CD4-positive, alpha-beta T cell treated with Interleukin-6 at 100 ng/mL for 8 hours (primary cell): Measurements from ENCODE around the gene RFNG.

Source experiments
- DNase-seq: peaks from one replicate; pipeline ENCODE4 v3.0.0-alpha.2; 2020; ENCODE audit warnings: mixed read lengths, low spot score

RFNG gene

DNA sequence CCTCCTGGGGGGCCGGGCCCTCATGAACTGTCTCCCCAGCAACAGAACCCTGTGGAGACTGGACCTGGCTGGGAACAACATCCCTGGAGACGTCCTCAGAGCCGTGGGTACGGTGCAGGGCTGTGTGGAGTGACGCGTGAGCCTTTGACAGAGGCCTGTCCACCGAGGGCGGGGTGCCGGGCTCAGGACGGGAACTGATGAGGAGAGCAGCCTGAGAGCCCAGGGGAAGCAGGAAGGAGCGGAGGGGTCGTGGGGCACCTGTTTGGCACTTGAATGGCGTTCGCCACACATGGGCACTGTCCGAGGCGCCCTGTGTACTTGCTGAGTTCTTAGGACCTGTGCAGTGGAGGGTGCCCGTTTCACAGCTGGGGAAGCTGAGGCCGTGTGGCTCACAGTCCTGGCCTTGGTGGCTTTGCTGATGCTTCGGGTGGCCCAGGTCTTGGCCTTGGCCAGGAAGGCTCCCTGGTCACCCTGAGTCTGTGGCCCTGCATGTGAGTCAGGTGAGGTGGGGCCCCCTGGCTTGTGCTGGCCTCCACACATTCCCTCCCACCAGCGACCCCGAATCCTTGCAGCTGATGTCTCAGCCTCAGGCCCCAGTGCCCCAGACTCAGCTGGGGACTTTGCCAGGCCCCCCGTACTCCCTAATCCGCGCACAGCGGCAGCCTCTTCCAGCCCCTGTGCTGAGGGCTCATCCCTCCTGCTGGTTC lies 26.1 kb downstream of the RFNG start:
- no peak for DNase-seq

DNA sequence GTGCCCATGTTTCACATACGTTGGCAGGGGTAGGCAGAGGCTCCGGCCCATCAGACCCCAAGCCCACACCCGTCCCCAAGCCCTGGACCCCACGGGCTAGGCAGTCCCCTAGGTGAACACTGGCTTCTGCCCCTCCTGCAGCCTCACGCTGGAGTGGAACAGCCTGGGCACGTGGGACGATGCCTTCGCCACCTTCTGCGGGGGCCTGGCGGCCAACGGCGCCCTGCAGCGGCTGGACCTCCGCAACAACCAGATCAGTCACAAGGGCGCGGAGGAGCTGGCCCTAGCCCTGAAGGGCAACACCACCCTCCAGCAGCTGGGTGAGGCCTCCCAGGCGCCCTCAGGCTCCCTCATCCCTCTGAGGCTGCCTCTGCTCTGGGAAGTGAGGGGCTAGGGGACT lies 26.8 kb downstream of the RFNG start:
- DNase-seq, result no peak

DNA sequence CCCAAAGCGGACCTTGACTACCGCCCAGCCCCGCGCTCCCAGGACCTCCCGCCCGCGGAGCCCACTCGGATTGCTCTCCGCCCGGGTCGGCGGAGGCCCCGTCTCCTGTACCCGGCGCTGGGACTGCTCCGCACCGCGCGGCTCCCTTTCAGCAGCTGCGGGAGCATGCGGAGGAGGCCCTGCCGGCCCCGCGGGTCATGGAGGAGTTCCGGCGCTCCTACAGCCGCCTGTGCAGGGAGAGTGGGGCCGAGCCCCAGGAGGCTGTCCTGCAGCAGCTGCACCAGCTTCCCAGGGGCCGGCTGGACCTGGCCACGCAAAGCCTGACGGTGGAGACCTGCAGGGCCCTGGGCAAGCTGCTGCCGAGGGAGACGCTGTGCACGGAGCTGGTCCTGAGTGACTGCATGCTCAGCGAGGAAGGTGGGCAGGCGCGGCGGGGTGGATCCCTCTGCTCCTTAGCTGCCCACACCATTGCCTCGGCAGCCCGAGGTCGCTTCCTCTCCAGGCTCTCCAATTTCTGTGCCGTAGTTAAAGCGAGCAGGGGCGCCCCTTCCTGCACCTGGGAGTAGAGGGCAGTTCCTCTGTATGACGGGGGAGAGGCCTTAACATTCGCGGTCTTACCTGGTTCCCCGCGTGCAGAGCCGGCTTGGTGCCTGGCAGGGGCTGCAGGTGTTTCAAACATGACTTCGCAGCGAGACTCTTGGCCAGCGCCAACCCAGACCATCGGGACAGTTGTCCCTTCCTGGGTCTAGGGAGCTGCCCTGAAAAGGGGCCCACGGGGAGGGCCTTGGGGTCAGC lies 28.0 kb downstream of the RFNG start:
- DNase-seq, result no peak

DNA sequence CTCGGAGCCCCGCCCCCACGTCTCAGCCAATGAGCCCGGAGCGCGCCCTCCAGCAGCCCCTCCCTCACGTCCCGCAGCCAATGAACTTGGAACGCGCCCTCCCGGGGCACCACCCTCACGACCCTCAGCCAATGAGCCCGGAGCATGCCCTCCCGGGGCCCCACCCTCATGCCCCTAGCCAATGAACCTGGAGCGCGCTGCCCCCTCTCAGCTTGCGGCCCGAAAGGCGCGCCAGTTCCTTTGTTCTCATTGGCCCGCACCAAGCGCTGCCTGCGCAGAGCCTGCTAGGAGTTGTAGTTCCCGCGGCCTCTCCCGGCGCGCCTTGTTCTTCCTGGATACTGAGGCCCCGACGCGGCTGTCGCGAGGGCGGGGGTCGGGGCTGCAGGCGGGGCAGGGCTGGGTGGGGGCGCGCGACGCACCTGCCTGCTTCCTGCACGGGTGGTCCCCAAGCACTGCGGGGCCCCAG lies 28.6 kb downstream of the RFNG start, which contains the start of gene LRRC45:
LRRC45 (plus strand) TSS at position 325 of the 466 bp plus-strand sequence. CDS start 339 bp downstream, outside the sequence.
- peak; percentile 100 for DNase-seq

DNA sequence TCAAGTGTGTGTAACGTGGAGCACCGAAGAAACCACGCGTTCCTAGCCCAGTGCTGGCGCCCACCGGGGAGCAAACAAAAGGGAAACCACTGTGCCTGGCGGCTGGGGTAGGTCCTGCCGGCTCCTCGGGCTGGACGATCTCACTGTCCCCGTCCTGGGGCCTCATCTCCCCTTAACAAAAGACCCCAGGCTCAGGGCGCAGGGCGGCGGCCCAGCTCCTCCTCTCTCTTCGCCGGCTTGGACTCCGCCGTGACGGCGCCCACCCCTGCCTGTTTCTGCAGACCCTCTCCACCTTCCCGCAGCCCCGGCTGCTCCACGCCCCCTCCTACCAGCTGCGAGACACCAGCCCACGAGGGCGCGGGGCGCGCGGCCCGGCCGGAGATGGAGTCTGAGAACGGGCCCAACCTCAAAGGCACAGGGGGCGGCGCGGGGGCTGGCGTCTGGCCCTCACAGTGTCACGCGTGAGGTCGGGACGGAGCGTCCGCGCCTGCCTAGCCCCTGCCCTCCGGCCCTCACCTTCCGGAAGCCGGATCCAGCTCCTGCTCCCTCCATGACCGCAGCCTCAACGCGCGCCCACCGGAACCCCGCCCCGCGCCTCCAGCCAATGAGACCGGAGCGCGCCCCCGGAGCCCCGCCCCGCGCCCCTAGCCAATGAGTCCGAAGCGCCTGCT lies 29.2 kb downstream of the RFNG start, which contains the start of gene CENPX:
CENPX (minus strand) TSS at position 569 of the 671 bp plus-strand sequence; CDS start at position 552, 17 bp downstream.
- DNase-seq, result no peak

DNA sequence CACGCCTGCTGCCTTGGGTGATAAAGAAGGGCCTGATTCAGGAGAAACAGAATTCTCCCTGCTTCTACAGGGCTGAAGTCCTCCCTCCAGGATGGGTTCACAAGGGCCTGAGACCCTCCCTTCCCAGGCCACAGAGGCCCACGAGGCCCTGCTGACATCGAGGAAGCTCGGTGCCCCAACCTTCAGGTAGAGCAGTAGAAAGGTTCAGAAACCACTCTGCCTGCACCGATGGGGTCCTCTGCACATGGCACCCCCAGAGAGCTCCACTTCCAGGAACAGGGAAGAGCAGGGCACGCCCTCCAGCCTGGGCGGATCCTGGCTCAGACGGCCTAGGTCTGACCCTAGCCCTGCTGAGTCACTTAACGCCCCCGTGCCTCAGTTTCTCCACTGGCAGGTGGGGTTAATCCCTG lies 29.7 kb downstream of the RFNG start:
- no peak for DNase-seq

DNA sequence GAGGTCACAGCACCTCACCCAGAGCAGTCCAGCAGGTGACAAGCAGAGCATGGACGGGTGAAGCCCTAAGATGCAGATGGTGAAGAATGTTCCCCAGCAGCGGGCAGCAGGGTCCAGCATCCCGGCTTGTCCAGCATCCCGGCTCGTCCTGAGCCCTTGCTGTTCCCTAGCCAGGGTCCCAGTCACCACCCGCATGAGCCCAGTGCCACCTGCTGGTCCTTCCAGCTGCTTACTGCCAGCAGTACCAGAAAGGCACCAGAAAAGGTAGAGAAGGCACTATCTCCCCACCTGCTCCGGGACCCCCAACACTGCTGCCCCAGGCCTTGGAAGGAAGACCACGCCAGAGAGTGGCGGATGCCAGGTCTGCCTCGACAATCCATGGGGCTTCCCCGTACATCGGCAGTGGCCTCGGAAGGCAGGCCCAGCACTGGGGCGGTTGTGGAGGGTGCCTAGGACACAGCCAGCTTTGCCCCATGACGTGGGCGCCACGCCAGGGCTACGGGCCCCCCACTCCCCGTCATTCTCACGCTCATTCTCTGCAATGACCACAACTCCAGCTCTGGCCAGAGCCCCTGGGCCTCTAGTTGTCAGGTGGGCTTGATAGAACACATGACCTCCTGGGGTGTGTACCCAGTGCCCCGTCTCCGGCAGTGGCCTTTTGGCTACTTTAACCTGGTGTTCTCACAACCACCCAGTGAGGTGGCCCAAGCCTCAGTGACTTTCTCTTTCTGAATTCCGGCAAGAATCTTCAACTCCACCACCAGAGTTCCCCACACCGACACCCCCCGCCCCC lies 30.3 kb downstream of the RFNG start:
- peak; percentile 53 for DNase-seq

DNA sequence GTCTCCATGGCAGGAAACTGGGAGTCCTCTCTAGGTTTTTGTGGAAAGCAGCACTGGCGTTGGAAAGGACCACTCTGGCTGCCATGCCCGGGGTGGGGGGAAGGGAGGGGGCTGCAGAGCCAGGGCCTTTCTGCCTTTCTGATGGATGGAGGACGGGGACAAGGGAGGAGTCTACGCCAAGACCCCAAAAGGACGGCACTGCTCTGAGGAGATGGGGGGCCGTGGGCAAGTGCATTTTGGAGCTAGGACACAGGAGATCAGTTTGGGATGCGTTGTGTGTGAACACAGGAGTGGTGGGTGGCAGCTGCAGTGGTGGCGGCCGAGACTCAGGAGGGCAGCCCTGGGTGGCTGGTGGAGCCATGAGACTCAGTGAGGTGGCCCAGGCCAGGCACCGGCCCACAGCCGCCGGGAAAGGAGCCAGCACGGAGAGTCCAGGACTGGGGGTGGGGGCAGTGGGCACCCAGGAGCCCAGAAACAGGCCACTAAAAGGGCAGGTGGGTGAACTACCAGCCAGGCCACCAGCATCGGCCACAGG lies 31.0 kb downstream of the RFNG start:
- no peak for DNase-seq

DNA sequence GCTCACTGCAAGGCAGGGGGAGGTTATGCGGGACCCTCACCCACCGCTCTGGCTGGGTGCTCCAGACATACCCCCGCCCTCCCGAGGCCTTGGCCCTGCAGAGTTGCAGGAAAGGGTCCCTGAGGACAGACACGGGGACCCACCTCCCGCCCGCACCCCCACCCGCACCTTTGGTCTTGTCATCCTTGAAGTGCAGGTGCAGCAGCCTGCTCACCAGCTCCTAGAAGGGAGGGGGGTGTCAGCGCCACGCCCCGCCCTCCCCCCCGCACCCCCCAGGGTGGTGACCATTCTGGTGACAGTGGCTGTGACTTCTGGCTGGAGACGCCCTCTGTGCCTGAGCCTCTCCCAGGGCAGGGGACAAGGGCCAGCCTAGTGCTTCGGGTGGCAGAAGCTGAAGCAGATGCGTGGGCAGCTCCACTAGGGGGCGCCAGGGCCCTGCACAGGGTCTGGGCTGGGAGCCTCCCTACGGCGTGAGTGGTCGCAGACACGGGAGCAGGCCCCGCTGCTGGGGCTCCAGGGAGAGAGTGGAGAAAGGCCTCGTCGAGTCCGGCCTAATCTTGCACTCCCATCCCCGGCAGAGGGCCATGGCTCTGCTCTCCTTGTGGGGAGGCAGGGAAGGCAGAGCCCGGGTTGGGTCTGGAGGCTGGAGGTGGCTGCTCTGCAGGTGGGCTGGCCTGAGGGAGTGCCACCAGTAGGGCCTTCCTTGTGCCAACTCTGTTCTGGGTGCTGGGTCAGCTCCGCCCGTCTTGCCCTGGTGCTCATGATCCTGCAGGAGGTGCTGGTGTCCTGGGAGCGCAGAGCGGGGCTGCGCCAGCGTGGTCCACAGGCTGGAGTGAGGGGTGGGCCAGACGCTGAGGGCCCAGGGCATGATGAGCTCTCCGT lies 31.7 kb downstream of the RFNG start:
- peak; percentile 54 for DNase-seq

DNA sequence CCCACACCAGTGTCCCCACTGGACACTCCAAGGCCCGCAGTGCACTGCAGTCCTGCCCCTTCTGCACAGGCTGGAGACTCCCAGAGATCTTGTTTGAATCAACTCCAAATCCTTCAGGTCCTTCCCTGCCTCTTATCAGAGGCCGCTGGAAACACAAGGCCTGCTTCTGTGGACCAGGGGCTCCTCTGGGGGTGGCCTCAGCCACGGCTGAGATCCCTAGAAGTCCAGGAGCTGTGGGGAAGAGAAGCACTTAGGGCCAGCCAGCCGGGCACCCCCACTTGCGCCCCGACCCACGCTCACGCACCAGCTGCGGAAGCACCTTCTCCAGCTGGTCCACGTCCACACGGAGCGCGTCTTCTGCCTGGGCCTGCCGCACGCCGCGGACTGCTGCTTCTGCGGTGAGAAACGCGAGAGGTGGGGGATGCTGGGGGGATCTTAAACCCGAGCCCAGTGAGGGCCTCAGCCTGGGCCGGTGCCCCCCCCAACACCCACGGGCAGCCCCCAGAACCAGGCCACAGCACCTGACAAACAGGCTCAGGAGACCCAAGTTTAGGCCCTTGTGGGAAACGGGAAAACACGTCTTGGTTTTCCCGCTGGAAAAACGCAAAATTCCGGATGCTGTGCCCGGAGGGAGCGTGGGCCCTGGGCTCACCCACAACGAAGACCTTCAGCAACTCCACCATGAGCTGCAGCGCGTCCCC lies 32.5 kb downstream of the RFNG start:
- no peak for DNase-seq

DNA sequence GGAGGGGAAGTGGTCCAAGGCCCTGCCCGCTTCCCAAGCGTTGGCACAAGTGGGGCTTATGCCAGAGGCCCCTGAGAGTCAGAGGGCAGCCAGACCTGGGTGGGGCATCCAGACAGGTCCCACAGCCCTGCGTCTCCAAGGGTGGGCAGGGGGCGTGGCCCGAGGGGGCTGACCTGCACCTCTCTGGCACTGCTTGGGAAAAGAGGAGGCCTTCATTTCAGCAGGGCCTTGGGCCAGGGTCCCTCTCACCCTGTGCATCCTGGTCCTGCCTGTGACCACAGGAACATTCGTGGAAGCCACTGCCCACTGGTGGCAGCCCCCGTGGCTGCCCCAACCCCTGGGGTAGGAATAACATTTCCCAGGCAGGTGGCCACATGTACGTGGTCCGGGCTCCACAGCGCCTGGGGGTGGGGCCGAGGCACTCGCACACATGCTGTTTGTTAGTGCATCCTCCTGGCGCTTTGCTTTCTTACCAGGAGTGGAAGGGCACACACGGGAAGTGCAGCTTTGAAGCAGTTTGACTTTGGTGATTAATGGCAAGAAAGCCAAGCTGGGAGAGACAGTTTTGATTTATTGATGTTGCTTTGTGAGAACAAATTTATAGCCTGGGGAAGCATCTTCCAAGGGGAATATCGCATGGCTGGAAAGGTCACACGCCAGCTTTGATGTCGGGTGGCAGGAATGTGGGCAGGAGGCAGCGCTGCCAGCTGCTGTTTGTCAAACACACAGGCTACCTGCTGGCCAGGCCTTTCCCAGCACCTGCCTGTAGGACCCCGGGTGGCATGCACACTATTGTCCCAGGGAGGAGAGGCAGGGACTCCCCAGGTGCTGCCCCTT lies 33.2 kb downstream of the RFNG start:
- no peak for DNase-seq

DNA sequence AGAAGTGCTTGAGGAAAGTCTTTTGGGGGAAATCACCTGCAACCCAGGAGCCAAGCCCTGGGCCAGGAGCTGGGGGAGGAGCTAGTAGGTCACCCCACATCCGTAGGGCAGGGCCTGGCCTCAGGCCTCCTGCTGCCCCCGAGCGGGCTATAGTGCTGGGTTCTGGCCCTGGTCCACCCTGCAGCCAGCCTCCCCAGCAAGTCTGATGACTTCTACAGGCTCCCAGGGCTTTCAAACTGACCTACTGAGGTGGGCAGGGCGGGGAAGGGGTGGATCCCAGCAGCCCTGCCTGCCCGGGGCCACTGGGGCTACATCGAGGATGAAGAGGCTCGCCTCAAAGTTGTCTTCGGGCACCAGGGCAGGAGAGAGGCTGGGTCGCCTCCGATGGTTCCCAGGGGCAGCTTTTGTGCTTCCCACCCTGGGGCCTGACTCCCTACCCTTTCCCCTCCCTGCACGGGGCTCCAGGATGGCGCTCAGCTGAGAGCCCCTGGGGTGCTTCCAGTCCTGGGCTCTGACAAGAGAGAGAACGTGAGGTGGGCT lies 33.9 kb downstream of the RFNG start:
- DNase-seq, result no peak

DNA sequence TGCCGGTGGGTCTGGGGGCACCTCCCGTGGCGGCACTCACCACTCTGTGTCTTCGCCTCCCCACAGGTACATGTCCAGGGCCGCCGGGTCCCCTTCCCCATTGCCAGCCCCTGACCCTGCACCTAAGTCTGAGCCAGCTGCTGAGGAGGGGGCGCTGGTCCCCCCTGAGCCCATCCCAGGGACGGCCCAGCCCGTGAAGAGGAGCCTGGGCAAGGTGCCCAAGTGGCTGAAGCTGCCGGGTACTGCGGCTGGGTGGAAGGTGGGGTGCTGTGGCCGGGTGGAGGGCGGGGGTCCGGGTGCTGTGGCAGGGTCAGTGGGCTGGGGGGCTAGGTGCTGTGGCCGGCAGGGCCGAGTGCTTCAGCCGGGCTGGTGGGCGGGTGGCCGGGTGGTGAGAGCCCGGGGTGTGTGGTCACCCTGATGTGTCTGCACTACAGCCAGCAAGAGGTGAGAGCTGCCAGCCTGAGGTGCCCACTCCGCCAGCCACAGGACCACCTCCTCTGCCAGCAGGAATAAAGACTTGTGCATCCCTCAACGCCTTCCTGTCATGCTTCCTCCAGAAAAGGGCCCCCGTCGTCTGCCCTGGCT lies 34.6 kb downstream of the RFNG start:
- DNase-seq, result no peak

DNA sequence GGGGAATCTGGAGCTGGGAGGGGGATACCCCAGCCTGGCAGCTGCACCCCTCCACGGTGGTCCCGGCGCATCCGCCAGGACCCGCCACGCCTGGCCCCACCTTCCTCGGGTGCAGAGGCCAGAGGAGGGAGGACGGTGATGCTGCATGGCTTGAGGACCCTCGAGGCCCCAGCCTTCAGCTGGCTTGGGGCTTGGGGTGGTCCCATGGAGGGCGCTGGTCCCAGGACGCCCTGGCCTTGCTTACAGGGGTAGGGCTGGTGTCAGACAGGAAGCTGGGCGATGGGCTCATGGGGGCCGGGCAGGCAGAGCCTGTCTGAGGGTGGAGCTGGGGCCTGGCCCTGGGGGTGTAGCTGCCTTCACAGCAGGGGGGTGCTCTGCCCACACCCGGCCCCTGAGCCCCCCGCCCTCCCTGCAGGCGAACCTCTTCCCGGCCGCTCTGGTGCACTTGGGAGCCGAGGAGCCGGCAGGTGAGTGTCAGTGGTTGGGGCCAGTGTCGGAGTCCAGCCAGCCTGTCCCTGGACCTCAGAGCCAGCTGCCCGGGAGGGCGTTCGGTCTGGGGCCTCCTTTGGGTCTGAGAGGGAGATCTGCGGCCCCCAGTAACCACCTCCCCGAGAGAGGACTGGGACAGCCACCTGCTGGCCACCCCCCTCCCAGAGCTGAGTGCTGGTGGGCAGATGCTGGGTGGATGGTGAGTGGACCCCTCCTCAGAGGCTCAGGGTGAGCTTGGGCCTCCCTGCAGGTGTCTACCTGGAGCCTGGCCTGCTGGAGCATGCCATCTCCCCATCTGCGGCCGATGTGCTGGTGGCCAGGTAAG lies 35.3 kb downstream of the RFNG start:
- no peak for DNase-seq

DNA sequence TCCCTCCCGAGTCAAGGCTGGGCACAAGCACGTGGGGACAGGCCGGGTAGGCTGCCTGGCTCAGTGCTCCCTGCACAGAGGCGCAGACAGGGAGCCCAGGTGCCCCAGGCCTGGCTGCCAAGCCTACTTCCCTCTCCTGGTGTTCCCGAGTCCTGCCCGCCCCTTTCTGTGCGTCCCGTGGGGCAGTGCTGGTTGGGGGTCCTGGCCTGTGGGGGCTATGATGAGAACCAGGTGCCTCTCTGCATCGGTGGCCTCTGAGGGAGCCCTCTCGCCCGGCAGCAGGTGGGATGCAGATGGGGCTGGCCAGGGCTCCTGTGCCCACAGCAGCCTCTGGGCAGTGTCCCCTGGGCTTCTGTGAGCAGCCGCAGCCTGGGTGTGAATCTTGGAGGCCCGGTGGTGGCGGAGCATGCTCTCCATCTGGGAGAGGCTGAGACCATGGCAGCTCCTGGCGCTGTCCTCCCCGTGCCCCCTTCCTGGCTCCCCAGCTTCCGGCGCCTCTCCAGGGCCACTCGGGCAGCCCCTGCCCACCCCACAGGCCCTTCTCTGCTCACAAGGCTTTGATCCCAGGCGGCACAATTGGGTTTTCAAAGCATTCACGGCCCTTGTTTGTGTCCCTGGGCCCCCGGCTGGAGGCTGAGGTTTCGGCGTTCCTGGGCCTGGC lies 36.2 kb downstream of the RFNG start:
- no peak for DNase-seq

DNA sequence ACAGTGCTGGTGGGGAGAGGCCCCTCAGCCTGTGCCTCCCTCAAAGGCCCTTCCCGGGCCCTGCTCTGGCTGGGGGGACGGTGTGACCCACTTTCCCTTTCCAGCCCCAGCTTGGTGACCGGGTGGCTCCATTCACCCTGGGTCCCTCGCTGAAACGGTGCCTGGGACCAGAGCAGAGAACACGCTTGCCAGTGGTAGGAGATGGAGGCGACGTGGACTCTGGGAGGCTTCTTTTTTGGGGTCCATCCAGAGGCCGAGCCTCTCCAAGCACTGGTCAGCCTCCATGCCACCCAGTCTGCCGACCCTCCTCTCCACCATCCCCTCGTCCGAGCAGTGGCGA lies 36.7 kb downstream of the RFNG start:
- no peak for DNase-seq

DNA sequence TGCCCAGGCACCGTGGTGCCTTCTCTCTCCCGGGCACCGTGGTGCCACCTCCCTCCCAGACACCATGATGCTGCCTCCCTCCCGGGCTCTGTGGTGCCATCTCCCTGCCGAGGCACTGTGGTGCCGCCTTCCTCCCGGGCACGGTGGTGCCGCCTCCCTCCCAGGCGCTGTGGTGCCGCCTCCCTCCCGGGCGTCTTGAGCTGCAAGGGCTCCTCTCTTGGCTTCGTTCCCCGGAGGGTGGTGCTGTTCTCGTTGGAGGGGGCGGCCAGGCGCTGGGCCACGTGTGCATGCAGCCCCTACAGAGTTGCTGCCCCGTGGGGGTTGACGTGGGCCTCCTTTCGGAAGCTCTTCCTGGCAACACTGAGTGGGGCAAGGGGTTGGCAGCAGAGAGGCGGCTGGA lies 37.2 kb downstream of the RFNG start:
- DNase-seq, result no peak
